ENCODE results near the gene NUMBL. TPM values are rescaled to one million over a fixed set of nuclear protein-coding genes. Genes with fewer than 3 reads are reported as not detected.

NUMBL gene
- total RNA-seq, 1 donor from 2014 or later: 79.3 TPM

- Mint-ChIP-seq H3K9me3 (ENCODE audit: unreplicated experiment) (peaks cover 2% of the 10 kb centered on the region), H3K4me3 (ENCODE audit: unreplicated experiment) (no peak overlapping the region), H3K27ac (ENCODE audit: unreplicated experiment) (no peak overlapping the region), H3K27me3 (ENCODE audit: low read depth, unreplicated experiment) (no peaks in the 10 kb centered on the region), H3K36me3 (ENCODE audit: low read depth, unreplicated experiment) (peaks cover 32% of the 10 kb centered on the region), H3K4me1 (ENCODE audit: low read depth, unreplicated experiment) (no peaks in the 10 kb centered on the region)
- Histone ChIP-seq H3K4me2 (ENCODE audit: low read length) (no peak overlapping the region), H2AFZ (ENCODE audit: low read depth, low read length) (no peak overlapping the region), H4K20me1 (ENCODE audit: insufficient read depth, low read length) (peaks cover 51% of the 10 kb centered on the region), H3K27ac (ENCODE audit: low read depth, low read length) (no peak overlapping the region), H3K9ac (ENCODE audit: low read length) (no peak overlapping the region), H3K79me2 (ENCODE audit: insufficient read depth, low read length) (no peaks in the 10 kb centered on the region), H3K4me3 (ENCODE audit: insufficient read depth, low read depth, low read length) (no peak overlapping the region), H3K36me3 (ENCODE audit: insufficient read depth, low read length) (peaks cover 68% of the 10 kb centered on the region), H3K9me3 (ENCODE audit: insufficient read depth, low read depth, low read length) (peaks cover 5% of the 10 kb centered on the region), H3K4me1 (ENCODE audit: insufficient read depth, low read length) (no peaks in the 10 kb centered on the region), H3K27me3 (ENCODE audit: insufficient read depth, low read length) (no peaks in the 10 kb centered on the region)
- FAIRE-seq: no peak
- no peak for DNase-seq (ENCODE audit: low read depth)
- no peak for TF ChIP-seq EZH2 (IDR thresholded peaks at IDR 0.05; ENCODE audit: insufficient read depth, low read length)
- no peak for TF ChIP-seq CTCF (IDR thresholded peaks at IDR 0.05; ENCODE audit: insufficient read depth, low read depth, low read length)
These were observed 17.1 kb downstream of the NUMBL start for GRCh38 chr19:40673397-40673796.

- Histone ChIP-seq H2AFZ (ENCODE audit: low read depth, low read length) (no peak overlapping the region), H3K79me2 (ENCODE audit: insufficient read depth, low read length) (no peaks in the 10 kb centered on the region), H3K9ac (ENCODE audit: low read length) (no peak overlapping the region), H3K4me2 (ENCODE audit: low read length) (no peak overlapping the region), H3K27ac (ENCODE audit: low read depth, low read length) (no peak overlapping the region), H3K36me3 (ENCODE audit: insufficient read depth, low read length) (peaks cover 67% of the 10 kb centered on the region), H3K27me3 (ENCODE audit: insufficient read depth, low read length) (no peaks in the 10 kb centered on the region), H3K4me1 (ENCODE audit: insufficient read depth, low read length) (no peaks in the 10 kb centered on the region), H3K9me3 (ENCODE audit: insufficient read depth, low read depth, low read length) (peaks cover 5% of the 10 kb centered on the region), H3K4me3 (ENCODE audit: insufficient read depth, low read depth, low read length) (no peak overlapping the region), H4K20me1 (ENCODE audit: insufficient read depth, low read length) (peaks cover 47% of the 10 kb centered on the region)
- no peak overlapping the region for H3K27ac Mint-ChIP-seq (ENCODE audit: unreplicated experiment)
- no peaks in the 10 kb centered on the region for H3K27me3 Mint-ChIP-seq (ENCODE audit: low read depth, unreplicated experiment)
- FAIRE-seq: no peak
- DNase-seq (ENCODE audit: low read depth): no peak
- TF ChIP-seq EZH2 (IDR thresholded peaks at IDR 0.05; ENCODE audit: insufficient read depth, low read length) (no peak), CTCF (IDR thresholded peaks at IDR 0.05; ENCODE audit: insufficient read depth, low read depth, low read length) (no peak)
- H3K4me1 Mint-ChIP-seq (ENCODE audit: low read depth, unreplicated experiment): no peaks in the 10 kb centered on the region
- peaks cover 32% of the 10 kb centered on the region for H3K36me3 Mint-ChIP-seq (ENCODE audit: low read depth, unreplicated experiment)
- no peak overlapping the region for H3K4me3 Mint-ChIP-seq (ENCODE audit: unreplicated experiment)
- H3K9me3 Mint-ChIP-seq (ENCODE audit: unreplicated experiment): peaks cover 2% of the 10 kb centered on the region
These were observed 17.7 kb downstream of the NUMBL start for GRCh38 chr19:40672573-40673299.

GRCh38 chr19:40672038-40672437 lies 18.4 kb downstream of the NUMBL start:
- Histone ChIP-seq H3K27me3 (ENCODE audit: insufficient read depth, low read length) (no peaks in the 10 kb centered on the region), H3K4me1 (ENCODE audit: insufficient read depth, low read length) (peaks cover under 1% of the 10 kb centered on the region), H3K4me2 (ENCODE audit: low read length) (no peak overlapping the region), H3K4me3 (ENCODE audit: insufficient read depth, low read depth, low read length) (no peak overlapping the region), H4K20me1 (ENCODE audit: insufficient read depth, low read length) (peaks cover 47% of the 10 kb centered on the region), H3K9me3 (ENCODE audit: insufficient read depth, low read depth, low read length) (peaks cover 5% of the 10 kb centered on the region), H2AFZ (ENCODE audit: low read depth, low read length) (no peak overlapping the region), H3K9ac (ENCODE audit: low read length) (no peak overlapping the region), H3K27ac (ENCODE audit: low read depth, low read length) (no peak overlapping the region), H3K36me3 (ENCODE audit: insufficient read depth, low read length) (peaks cover 68% of the 10 kb centered on the region), H3K79me2 (ENCODE audit: insufficient read depth, low read length) (no peaks in the 10 kb centered on the region)
- DNase-seq (ENCODE audit: low read depth) (no peak), FAIRE-seq (no peak)
- no peak overlapping the region for H3K27ac Mint-ChIP-seq (ENCODE audit: unreplicated experiment)
- H3K36me3 Mint-ChIP-seq (ENCODE audit: low read depth, unreplicated experiment): peaks cover 32% of the 10 kb centered on the region
- no peaks in the 10 kb centered on the region for H3K27me3 Mint-ChIP-seq (ENCODE audit: low read depth, unreplicated experiment)
- no peak overlapping the region for H3K4me3 Mint-ChIP-seq (ENCODE audit: unreplicated experiment)
- TF ChIP-seq EZH2 (IDR thresholded peaks at IDR 0.05; ENCODE audit: insufficient read depth, low read length) (no peak), CTCF (IDR thresholded peaks at IDR 0.05; ENCODE audit: insufficient read depth, low read depth, low read length) (no peak)
- peaks cover 2% of the 10 kb centered on the region for H3K9me3 Mint-ChIP-seq (ENCODE audit: unreplicated experiment)
- no peaks in the 10 kb centered on the region for H3K4me1 Mint-ChIP-seq (ENCODE audit: low read depth, unreplicated experiment)

Measured in astrocyte (in vitro differentiated cells and primary cell).